Measurements from ENCODE around the gene HS1BP3. TPM values are rescaled to one million over a fixed set of nuclear protein-coding genes. Genes with fewer than 3 reads are reported as not detected.

The HS1BP3 gene
- total RNA-seq, 2 experiments from 2014 or later, result 7.9 to 9.0 TPM

DNA sequence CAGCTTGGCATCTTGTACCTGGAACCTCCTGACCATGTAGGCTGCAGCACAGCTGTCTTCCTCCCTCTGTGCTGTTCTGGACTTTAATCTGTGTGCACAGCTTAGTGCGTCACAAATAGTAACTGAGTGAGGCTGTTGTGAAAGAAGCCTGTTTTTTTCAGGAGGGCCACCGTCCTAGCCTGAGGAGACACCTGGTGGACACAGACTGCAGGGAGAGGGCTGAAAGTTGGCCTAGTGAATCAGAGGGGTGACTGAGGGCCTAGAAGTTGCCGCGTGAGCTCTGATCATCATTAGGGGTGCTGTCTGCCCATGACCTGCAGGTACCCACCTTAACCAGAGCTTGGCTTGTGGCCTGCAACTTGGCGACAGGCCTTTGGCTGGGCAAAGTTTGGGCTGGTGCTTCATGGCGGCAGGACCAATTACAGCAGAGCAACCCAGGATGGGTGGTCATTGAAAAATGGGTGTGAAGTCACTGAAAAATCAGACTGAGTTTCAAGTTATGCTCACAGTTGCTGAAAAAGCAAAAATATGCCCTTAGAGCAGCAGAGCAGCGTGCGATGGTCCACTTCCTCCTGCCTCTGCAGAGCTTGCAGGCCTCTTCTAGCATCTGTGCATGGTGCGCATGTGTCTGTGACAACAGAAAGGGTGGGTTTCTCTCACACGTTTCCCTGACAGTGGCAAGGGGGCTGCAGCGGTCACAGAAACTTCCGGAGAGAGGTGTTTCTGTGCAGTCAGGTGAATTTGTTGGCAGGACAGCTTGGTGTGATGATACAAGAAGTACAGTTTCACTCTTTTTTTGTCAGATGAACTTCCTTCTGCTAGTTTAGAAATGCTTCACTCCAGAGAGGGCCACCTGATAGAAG is 25.7 kb upstream of the HS1BP3 start:
- CTCF ChIA-PET, result interaction anchor here (0.8 to 1.2 kb wide), 3 partner anchors 14 to 110 kb away, joined by 3 to 4 read pairs (median 3); partner anchors contain the start of gene HS1BP3

DNA sequence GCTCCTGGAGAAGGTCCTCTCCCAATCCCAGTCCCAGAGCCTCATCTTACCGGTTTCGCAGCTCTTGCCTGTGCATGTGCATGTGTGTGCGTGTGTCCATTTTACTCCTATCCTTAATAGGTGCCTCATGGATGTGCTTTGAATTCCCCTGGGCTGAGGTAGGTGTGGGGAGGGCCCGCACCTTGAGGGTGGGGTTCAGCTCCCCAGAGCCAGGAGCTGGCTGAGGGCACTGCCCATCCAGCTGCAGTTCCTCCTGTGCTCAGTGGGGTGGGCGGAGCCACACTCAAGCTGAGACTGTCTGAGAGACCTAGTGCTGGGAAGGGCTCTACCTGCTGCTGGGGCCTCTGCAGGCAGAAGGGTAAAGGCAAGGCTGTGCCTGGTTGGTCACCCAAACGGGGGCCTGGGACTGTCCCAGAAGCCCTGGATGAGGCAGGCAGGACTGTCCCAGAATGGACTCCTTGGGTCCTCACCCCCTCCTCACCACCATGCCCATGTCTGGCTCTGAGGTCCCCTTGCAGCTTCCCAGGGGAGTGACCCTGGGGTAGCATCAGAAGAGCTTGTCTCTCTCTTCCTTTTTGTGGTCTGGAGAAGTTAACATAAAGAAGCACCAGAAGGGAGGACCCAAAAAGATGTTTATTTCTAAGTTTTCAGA is 24.9 kb upstream of the HS1BP3 start:
- POLR2A ChIA-PET, result interaction anchor here (0.6 kb wide), 1 partner anchor 9 kb away, joined by 4 read pairs; no protein-coding TSS in a partner anchor
- CTCF ChIA-PET, result interaction anchor here (0.9 to 1.2 kb wide), 2 partner anchors 25 to 111 kb away, joined by 3 to 4 read pairs; partner anchors contain the start of gene HS1BP3

More for the DNA sequence above, 25.7 kb upstream of the HS1BP3 start:
- POLR2A ChIA-PET, result interaction anchor here (0.6 kb wide), 1 partner anchor 10 kb away, joined by 4 read pairs; no protein-coding TSS in a partner anchor

DNA sequence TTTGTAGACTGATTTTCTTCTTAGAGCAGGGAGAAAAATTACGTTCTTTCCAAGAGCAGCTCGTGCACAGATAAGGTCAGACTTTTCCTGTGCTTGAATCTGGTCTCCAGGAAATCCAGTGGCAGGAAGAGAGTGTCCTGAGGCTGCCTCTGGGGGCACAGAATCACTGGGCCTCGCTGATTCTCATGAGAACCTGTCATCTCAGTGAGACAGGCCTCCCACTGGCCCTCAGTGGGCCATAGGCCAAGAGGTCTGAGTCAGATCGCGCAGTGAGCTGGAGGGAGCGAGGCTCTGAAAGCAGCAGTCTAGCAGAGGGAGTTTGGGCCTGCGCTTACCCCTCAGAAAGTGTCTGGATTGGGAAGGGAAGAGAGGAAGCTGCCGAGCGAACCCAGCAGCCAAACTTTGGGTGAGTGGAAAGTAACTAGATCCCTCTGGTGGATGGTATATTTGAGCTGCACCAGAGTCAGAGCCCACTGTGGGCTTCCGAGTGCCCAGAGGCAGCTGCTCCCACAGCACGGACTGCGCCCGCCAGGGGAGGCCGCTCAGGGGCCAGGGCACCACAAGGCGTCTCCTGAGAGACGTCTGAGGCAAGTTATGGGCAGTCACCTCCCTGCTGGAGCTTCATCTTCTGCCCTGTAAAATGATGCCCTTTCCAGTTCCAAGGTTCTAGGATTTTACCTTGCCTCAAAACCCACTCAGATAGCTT is 24.2 kb upstream of the HS1BP3 start:
- CTCF ChIA-PET, result interaction anchor here (1.2 kb wide), 1 partner anchor 24 kb away, joined by 4 read pairs; the partner anchor contains the start of gene HS1BP3
- POLR2A ChIA-PET, result no interaction called here

DNA sequence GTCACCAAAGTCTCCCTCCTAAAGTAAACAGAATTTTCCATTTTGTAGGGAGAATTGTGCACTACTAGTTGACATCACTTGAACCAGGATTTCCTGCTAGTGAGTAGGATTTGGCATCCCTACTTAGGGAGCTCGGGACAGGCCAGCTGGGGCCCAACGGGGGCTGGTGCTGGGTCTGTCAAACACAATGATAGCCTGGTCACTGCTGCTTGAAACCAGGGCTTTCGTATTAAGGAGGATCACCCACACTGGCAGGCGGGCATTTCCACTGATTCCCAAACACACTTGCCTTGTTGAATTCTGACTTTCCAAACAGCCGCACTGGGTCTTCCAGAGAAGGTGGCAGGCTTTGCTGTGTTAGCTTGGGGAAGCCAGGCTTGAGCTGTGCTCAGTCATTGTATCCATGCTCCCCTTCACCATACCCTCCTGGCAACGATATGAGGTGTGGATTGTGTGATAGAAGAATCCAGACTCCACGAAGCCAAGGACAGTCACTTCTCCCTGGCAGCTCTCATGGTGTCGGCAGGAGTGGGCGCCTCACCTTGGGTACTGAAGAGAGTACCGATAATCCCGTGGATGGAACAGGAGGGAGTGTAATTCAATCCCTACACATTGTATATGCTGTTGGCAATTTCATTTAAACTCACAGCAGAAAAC is 23.5 kb upstream of the HS1BP3 start:
- POLR2A ChIA-PET, result no interaction called here
- CTCF ChIA-PET, result no interaction called here

DNA sequence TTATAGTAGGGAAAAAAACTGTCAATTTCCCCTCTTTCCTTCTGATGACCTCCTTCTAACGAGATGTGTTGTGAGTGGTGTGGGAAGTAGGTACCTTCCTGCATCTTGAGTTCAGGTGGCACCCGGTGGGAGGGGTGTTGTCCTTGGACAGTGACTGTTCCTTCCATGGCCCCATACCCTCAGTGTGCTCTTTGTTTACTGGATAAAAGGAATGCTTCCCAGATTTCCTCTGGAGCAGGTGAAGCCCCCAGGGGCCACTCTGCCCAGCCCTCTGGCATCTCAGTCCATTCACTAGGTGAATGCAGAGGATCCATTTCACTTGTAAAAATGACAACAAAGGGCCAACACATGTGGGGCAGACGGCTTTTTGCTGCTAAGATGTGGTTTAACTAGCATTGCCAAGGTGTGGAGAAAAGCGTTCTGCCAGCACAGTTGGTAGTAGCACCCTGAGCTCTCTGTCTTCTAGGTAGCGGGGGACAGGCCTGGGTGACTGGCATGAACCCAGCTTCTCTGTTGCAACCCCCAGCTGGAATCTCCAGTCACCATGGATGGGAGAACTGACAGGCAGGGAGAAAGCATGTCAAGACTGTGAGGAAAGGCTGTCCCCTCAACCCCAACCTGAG is 22.9 kb upstream of the HS1BP3 start:
- ChIA-PET CTCF (no interaction called here), POLR2A (no interaction called here)

DNA sequence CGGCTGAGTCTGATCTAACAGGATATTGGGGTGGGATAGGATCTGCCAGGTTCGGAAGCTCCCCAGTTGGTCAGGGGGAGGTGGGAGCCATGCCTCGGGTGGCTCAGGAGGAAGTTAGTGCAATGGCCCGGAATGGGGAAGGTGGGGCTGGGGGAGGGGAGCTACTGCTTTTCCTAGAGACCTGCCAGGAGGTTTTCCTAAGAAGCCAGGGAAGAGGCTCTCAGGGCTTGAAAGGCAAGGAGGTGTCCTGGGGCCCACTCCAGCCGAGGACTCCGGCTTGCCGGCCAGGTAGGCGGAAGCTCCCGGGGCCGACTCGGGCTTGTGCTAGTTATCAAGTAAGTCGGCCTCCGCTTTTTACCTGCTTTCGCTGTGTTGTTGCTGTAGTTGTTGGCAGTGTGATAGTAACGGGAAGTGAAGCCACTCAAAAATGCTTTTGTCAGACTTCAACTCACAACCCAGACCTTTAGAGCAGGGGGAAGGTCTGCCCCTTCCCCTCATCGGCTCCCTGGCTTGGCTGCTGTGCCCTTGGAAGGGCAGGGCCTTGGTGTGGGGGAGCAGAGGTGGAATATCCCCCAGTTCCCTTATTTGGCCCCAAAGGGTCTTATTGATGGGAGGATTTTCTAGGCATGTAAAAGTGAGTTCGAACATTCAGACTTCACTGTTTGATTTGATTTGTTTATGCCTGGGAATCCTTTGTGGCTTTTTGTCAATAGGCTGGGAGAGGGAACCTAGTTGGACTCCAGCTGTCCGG is 21.5 kb upstream of the HS1BP3 start:
- ChIA-PET CTCF (no interaction called here), POLR2A (no interaction called here)

DNA sequence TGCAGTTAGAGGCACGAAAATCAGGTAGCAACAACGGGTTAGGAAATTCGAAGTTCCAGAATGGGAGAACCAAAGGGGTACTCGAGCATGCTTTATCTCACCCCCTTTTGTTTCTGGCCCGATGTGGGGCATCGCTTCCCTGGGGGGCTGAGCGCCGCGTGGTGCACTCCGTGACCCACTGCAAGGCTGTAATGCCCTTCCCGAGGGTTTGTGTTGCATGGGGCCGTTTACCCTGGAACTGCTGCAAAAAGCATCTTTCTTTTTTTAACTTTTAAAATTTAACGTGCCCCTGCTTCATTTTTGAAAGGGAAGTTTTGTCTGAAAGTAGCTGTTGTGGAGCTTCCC is 20.8 kb upstream of the HS1BP3 start:
- ChIA-PET CTCF (no interaction called here), POLR2A (no interaction called here)

DNA sequence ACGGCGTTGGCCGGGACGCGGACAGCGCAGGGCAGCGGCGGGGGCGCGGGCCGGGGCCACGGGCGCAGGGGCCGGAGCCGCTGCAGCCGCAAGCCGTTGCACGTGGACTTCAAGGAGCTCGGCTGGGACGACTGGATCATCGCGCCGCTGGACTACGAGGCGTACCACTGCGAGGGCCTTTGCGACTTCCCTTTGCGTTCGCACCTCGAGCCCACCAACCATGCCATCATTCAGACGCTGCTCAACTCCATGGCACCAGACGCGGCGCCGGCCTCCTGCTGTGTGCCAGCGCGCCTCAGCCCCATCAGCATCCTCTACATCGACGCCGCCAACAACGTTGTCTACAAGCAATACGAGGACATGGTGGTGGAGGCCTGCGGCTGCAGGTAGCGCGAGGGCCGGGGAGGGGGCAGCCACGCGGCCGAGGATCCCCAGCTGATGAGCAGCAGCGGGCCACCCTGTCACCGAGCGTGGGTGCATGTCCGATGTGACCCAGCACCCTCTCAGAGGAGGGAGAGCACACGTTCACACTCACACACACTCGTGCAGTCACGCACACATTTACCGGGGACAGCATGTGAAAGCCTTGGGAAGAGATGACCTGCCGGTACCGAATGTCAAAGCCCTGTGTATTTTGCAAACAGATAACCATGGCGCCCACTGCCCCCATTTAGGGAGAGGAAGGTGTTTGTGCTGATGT is 20.3 kb upstream of the HS1BP3 start:
- ChIA-PET POLR2A (no interaction called here), CTCF (no interaction called here)

DNA sequence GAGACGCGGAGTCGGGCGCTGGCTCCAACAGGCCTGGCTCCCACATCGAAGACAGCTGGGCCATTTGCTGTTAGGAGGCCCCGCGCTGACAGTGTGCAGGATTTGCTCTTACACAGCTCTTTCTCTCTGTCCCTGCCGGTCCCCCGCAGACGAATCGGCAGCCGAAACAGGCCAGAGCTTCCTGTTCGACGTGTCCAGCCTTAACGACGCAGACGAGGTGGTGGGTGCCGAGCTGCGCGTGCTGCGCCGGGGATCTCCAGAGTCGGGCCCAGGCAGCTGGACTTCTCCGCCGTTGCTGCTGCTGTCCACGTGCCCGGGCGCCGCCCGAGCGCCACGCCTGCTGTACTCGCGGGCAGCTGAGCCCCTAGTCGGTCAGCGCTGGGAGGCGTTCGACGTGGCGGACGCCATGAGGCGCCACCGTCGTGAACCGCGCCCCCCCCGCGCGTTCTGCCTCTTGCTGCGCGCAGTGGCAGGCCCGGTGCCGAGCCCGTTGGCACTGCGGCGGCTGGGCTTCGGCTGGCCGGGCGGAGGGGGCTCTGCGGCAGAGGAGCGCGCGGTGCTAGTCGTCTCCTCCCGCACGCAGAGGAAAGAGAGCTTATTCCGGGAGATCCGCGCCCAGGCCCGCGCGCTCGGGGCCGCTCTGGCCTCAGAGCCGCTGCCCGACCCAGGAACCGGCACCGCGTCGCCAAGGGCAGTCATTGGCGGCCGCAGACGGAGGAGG is 19.6 kb upstream of the HS1BP3 start:
- POLR2A ChIA-PET, result no interaction called here

DNA sequence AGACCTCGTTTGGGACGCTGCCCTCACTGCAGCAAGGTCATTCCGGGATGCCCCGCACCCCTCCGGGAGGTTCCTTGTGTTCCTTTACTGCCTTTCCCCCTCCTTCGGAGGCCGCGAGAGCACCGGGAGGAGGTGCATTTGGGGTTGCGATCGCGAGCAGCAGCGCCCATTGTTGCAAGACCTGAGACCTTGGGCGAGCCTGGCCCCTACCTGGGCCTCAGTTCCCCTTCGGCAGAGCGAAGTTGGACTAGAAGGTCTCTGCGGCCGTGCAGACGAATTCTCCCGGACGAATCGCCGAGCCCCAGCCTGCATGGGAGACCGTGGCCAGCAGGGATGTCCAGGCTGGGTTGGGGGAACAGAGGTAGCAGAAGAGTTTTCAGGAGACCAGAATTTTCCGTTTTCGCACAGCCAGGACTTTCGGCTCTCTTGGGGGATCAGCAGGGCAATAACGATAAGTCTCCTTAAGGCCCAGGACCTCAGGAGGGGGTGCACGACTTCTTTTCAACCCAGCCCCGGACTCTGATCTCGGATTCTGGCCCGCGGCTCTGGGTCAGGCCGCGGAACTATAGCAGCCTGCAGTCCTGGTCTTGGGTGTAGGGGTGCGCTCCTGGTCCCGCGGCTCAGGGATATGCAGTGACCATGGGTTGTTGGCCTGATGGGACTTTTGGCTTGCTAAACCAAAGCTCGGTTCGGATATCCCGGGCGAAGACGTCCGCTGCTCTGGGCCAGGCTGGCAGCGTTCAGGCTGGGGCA is 18.8 kb upstream of the HS1BP3 start:
- POLR2A ChIA-PET, result no interaction called here
- CTCF ChIA-PET, result interaction anchor here (1.0 kb wide), 1 partner anchor 8 kb away, joined by 7 read pairs; no protein-coding TSS in a partner anchor

More for the DNA sequence above, 19.6 kb upstream of the HS1BP3 start:
- CTCF ChIA-PET, result interaction anchor here (0.6 to 1.0 kb wide), 2 partner anchors 9 to 16 kb away, joined by 3 to 7 read pairs; no protein-coding TSS in a partner anchor

DNA sequence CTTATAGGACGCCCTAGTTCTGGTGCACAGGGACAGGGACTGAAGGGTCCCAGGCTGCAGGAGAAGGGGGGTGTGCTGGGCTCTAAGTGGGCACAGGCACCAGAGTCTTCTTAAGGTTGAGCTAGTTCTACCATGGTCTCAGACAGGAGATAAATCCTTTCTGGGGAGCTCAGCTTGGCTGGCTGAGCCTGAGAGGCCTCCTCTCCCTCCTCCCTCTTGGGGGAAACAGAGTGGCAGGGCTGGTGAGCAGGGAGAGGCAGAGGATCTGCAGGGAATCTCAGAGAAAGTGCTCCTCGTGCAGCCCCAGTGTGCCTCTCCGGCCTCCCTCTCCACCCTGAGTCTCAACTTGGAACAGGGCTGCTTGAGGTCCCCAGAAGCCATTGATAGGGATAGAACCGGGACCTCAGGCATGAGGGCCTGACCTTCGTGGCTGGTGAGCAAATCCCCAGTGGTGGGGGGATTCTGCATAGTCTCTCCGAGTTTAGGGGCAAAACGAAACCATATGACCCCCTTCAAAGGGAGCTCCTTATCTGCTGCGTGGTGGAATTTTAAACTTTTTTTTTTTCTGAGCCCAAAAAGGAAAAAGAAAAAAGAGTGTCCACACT is 18.1 kb upstream of the HS1BP3 start:
- ChIA-PET POLR2A (no interaction called here), CTCF (no interaction called here)

DNA sequence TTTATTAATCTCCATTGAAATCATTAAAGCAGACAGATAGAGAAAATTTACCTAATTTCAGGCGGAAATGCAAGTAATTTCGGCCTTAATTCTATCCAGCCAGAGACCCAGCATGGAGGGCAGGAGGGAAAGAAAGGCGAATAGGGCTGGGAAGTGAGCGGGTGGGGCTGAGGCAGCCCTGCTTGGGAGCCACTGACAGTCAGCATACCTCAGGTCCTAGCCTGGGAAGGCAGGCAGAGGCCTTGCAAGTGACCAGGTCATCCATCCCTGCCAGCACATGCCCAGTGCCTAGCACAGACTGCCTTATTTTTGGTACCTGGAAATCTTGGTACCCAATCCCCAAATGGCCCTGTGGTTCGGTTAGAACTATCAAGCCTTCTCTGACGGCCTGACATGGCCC is 17.6 kb upstream of the HS1BP3 start:
- POLR2A ChIA-PET, result no interaction called here
- CTCF ChIA-PET, result interaction anchor here (0.7 kb wide), 1 partner anchor 295 kb away, joined by 3 read pairs; no protein-coding TSS in a partner anchor

DNA sequence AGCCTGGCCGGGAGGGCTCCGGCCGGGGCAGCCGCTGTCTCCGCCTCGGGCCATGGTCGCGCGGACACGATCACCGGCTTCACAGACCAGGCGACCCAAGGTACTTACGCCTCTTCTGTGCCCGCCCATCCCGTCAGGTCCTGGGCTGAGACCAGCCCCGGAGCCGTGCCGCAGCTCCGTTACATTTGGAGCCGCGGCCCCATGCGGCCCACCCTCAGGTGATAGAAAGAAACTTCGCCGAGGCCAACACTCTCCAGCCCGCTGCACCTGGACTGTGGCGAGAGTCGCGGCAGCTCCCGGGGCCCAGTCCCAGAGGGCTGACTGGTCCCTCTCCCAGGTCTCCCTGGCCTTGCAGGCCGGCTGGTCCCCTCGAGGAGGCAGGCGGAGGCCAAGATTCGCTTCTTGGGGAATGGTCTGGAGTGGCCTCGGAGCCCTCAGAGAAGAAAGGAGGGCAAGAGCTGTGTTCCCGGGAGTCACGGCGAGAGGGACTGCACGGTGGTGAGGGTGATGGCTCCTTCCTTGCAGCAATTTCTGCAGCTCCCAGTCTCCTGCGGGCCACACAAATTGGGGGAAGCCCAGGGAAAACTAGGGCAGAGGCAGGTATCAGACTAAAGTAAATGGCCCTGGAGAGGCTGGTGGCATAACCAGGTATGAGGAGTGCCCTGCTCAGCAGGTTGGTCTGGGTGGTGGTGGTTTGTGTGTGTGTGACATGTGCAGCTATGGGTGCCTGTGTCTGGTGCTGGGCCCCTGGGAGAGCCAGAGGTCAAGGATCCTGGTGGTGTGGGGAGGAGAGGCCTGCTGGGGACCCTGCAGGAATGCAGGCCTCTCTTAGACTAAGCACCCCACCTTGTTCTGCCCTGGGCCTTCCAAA is 16.9 kb upstream of the HS1BP3 start:
- POLR2A ChIA-PET, result no interaction called here

DNA sequence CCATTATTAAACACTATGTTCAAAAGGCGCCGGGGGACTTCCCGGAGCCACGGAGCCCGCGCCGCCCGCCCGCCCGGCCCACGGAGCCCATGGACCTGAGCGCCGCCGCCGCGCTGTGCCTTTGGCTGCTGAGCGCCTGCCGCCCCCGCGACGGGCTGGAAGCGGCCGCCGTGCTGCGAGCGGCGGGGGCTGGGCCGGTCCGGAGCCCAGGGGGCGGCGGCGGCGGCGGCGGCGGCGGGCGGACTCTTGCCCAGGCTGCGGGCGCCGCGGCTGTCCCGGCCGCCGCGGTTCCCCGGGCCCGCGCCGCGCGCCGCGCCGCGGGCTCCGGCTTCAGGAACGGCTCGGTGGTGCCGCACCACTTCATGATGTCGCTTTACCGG is 16.2 kb upstream of the HS1BP3 start:
- CTCF ChIA-PET, result interaction anchor here (2.2 kb wide), 1 partner anchor 296 kb away, joined by 12 read pairs; no protein-coding TSS in a partner anchor
- POLR2A ChIA-PET, result no interaction called here

More for the DNA sequence above, 16.9 kb upstream of the HS1BP3 start:
- CTCF ChIA-PET, result interaction anchor here (0.7 to 2.2 kb wide), 2 partner anchors 295 to 296 kb away, joined by 3 to 12 read pairs; no protein-coding TSS in a partner anchor

Data from activated CD8-positive, alpha-beta memory T cell treated with anti-CD3 and anti-CD28 coated beads for 36 hours (primary cell).